SJSA1 (cell line): Measurements from ENCODE around the gene TJP3. TPM values are rescaled to one million over a fixed set of nuclear protein-coding genes. Genes with fewer than 3 reads are reported as not detected.

Source experiments
- DNase-seq, 2 experiments: peaks; one replicate each; pipeline ENCODE4 v3.0.0-alpha.2; 2015 to 2020; ENCODE audit warnings: low spot score in 2 of 2, low read depth in 1 of 2
- H3K27ac ChIP-seq: fragments of 250-450 bp; sonication (Bioruptor Pico); 2 replicates; pipeline ENCODE4 v1.5.1; 2020; ENCODE audit warnings: mild to moderate bottlenecking, moderate library complexity
- H3K27me3 ChIP-seq: fragments of 250-450 bp; sonication (Bioruptor Pico); replicated peaks from 2 replicates; pipeline ENCODE4 v1.5.1; 2020; ENCODE audit warnings: mild to moderate bottlenecking, moderate library complexity
- H3K36me3 ChIP-seq: fragments of 250-450 bp; sonication (Bioruptor Pico); 2 replicates; pipeline ENCODE4 v1.5.1; 2020; ENCODE audit warnings: mild to moderate bottlenecking
- H3K4me1 ChIP-seq: fragments of 250-450 bp; sonication (Bioruptor Pico); replicated peaks from 2 replicates; pipeline ENCODE4 v1.6.1; 2021; ENCODE audit warnings: mild to moderate bottlenecking
- H3K4me3 ChIP-seq: fragments of 250-450 bp; sonication (Bioruptor Pico); 2 replicates; pipeline ENCODE4 v1.5.1; 2020; ENCODE audit warnings: mild to moderate bottlenecking
- H3K9me3 ChIP-seq: fragments of 250-450 bp; sonication (Bioruptor Pico); replicated peaks from 2 replicates; pipeline ENCODE4 v1.5.1; 2020; ENCODE audit warnings: mild to moderate bottlenecking
- total RNA-seq: library from RNA; depleted of rRNA; stranded (reverse); fragments of >200 nt; shearing (Covaris generic); gene quantifications from 2 replicates; pipeline ENCODE4 v1.2.3, GENCODE V29; 2014

Gene TJP3
- total RNA-seq, 1 experiment from 2014 or later = not detected

GRCh38 chr19:3678188-3678587, 30.0 kb upstream of the TJP3 start:
- H3K9me3 ChIP-seq = no peaks in the 10 kb centered on the region
- H3K27me3 ChIP-seq = no peaks in the 10 kb centered on the region
- H3K4me3 ChIP-seq = no peak overlapping the region
- no peak overlapping the region for H3K27ac ChIP-seq
- H3K4me1 ChIP-seq = peaks cover under 1% of the 10 kb centered on the region; the same call in 1 of the 2 replicates
- no peak for DNase-seq
- H3K36me3 ChIP-seq = no peaks in the 10 kb centered on the region

GRCh38 chr19:3679138-3679537, 29.0 kb upstream of the TJP3 start:
- no peak for DNase-seq
- Histone ChIP-seq H3K9me3 (no peaks in the 10 kb centered on the region), H3K36me3 (peaks cover 2% of the 10 kb centered on the region), H3K27ac (no peak overlapping the region), H3K27me3 (no peaks in the 10 kb centered on the region), H3K4me1 (peaks cover 3% of the 10 kb centered on the region; the same call in 1 of the 2 replicates), H3K4me3 (no peak overlapping the region)

GRCh38 chr19:3679581-3679980, 28.6 kb upstream of the TJP3 start:
- peaks cover 3% of the 10 kb centered on the region; the same call in 1 of the 2 replicates for H3K4me1 ChIP-seq
- H3K9me3 ChIP-seq = peaks cover 3% of the 10 kb centered on the region; the same call in 1 of the 2 replicates
- peaks cover 6% of the 10 kb centered on the region for H3K36me3 ChIP-seq
- no peaks in the 10 kb centered on the region for H3K27me3 ChIP-seq
- no peak overlapping the region for H3K4me3 ChIP-seq
- H3K27ac ChIP-seq = no peak overlapping the region
- no peak for DNase-seq

- Histone ChIP-seq H3K4me3 (no peak overlapping the region), H3K4me1 (peaks cover 3% of the 10 kb centered on the region; the same call in 1 of the 2 replicates), H3K27ac (no peak overlapping the region), H3K36me3 (peaks cover 9% of the 10 kb centered on the region), H3K9me3 (peaks cover 4% of the 10 kb centered on the region; the same call in 1 of the 2 replicates), H3K27me3 (no peaks in the 10 kb centered on the region)
- DNase-seq = no peak
Measured at GRCh38 chr19:3680939-3681338, 27.2 kb upstream of the TJP3 start.

DNA sequence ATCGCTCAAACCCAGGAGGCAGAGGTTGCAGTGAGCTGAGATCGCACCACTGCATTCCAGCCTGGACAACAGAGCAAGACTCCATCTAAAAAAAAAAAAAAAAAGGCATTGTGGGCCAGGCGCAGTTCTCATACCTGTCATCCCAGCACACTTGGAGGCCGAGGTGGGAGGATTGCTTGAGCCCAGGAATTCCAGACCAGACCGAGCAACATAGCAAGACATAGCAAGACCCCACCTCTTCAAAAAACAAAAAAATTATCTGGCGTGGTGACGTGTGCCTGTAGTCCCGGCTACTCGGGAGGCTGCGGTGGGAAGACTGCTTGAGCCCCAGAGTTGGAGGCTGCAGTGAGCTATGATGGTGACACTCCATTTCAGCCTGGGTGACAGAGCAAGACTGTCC, 25.9 kb upstream of the TJP3 start:
- Histone ChIP-seq H3K27me3 (no peaks in the 10 kb centered on the region), H3K36me3 (peaks cover 9% of the 10 kb centered on the region), H3K27ac (no peak overlapping the region), H3K4me3 (no peak overlapping the region), H3K9me3 (peaks cover 4% of the 10 kb centered on the region; the same call in 1 of the 2 replicates), H3K4me1 (peaks cover 3% of the 10 kb centered on the region; the same call in 1 of the 2 replicates)
- no peak for DNase-seq

DNA sequence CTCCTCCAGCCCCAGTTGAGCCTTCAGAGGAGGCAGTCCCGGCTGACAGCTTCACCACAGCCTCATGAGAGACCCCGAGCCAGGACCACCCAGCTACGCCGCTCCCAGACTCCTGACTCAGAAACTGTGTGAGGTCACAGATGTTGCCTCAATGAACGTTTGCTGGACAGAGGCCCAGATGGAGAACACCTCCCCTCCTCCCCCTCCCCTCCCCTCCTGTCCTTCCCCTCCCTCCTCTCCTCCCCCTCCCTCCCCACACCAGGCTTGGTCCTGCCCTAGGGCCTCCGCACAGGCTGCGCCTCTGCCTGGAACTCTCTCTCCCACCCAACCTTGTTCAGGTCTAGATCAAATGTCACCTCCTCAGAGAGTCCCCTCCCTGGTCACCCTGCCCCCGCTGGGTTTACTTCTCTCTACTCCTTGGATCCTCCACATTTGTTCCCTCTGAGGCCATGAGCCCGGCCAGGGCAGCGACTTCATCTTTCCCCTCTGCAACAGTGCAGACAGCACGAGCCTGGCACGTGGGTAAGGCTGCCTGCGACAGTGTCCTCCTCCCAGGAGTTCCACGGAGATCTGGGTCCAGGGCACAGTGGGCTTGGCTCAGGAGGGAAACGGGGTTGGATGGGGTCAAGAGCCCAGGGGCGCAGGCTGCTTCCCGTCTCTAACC, 25.3 kb upstream of the TJP3 start:
- Histone ChIP-seq H3K27me3 (no peaks in the 10 kb centered on the region), H3K27ac (no peak overlapping the region), H3K36me3 (peaks cover 9% of the 10 kb centered on the region), H3K4me3 (no peak overlapping the region), H3K4me1 (peaks cover 3% of the 10 kb centered on the region; the same call in 1 of the 2 replicates), H3K9me3 (peaks cover 4% of the 10 kb centered on the region; the same call in 1 of the 2 replicates)
- DNase-seq = no peak

- Histone ChIP-seq H3K36me3 (peaks cover 9% of the 10 kb centered on the region), H3K27ac (no peak overlapping the region), H3K4me1 (peaks cover 3% of the 10 kb centered on the region; the same call in 1 of the 2 replicates), H3K27me3 (no peaks in the 10 kb centered on the region), H3K9me3 (peaks cover 4% of the 10 kb centered on the region; the same call in 1 of the 2 replicates), H3K4me3 (no peak overlapping the region)
- DNase-seq = no peak
Measured at GRCh38 chr19:3683405-3684053, 24.7 kb upstream of the TJP3 start.

DNA sequence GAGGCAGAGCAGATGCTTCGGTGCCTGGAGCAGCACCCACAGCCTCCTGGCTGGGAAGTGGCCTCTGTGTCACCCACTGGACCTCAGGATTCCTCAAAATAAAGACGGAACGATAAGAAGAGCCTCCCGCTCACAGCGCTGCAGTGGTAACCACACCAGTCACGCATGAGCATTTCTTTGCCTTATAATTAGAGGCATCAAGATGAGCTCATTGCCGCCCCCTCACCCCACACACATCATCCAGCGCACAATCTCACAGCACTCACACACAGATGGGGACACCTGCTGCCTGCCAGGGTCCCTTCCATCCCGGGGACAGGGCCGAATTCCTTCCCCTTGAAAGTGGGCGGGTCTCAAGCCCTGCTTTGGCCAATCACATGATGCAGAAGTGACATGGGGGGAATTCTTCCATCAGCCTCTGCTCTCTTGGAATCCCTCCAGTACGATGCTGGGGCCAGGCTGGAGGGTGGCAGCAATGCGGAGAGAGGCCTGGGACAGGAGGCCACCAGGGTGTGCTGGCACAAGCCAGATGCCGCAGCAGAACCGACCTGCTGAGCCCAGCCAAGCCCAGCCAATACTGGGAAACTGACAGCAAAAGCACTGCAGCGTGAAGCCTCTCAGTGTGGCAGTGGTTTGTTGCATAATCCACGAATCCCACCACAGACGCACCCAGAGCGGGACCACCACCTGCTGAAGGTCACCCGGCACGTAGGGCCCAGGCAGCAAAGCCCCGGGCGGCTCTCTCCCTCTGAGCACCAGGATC, 23.9 kb upstream of the TJP3 start:
- Histone ChIP-seq H3K4me3 (no peak overlapping the region), H3K27ac (no peak overlapping the region), H3K4me1 (peaks cover 3% of the 10 kb centered on the region; the same call in 1 of the 2 replicates), H3K9me3 (peaks cover 4% of the 10 kb centered on the region; the same call in 1 of the 2 replicates), H3K36me3 (peaks cover 9% of the 10 kb centered on the region), H3K27me3 (no peaks in the 10 kb centered on the region)
- no peak for DNase-seq

- Histone ChIP-seq H3K9me3 (peaks cover 4% of the 10 kb centered on the region; the same call in 1 of the 2 replicates), H3K36me3 (peaks cover 9% of the 10 kb centered on the region), H3K4me3 (no peak overlapping the region), H3K4me1 (peaks cover 3% of the 10 kb centered on the region; the same call in 1 of the 2 replicates), H3K27me3 (no peaks in the 10 kb centered on the region), H3K27ac (no peak overlapping the region)
- no peak for DNase-seq
Measured at GRCh38 chr19:3684817-3685410, 23.3 kb upstream of the TJP3 start.

- Histone ChIP-seq H3K27me3 (no peaks in the 10 kb centered on the region), H3K9me3 (peaks cover 4% of the 10 kb centered on the region; the same call in 1 of the 2 replicates)
Measured at GRCh38 chr19:3687393-3687773, 20.8 kb upstream of the TJP3 start.

GRCh38 chr19:3687774-3688706, 20.1 kb upstream of the TJP3 start:
- Histone ChIP-seq H3K4me1 (peaks cover 3% of the 10 kb centered on the region; the same call in 1 of the 2 replicates), H3K27ac (no peak overlapping the region), H3K27me3 (no peaks in the 10 kb centered on the region), H3K9me3 (peaks cover 4% of the 10 kb centered on the region; the same call in 1 of the 2 replicates), H3K36me3 (peaks cover 9% of the 10 kb centered on the region), H3K4me3 (no peak overlapping the region)
- DNase-seq = no peak

More at GRCh38 chr19:3687393-3687773, 20.8 kb upstream of the TJP3 start:
- Histone ChIP-seq H3K27ac (no peak overlapping the region), H3K4me3 (no peak overlapping the region), H3K36me3 (peaks cover 9% of the 10 kb centered on the region), H3K4me1 (peaks cover 3% of the 10 kb centered on the region; the same call in 1 of the 2 replicates)
- no peak for DNase-seq

- no peaks in the 10 kb centered on the region for H3K36me3 ChIP-seq
- H3K4me1 ChIP-seq = no peaks in the 10 kb centered on the region
- H3K27me3 ChIP-seq = no peaks in the 10 kb centered on the region
- no peaks in the 10 kb centered on the region for H3K9me3 ChIP-seq
- H3K4me3 ChIP-seq = no peak overlapping the region
- H3K27ac ChIP-seq = no peak overlapping the region
- DNase-seq = no peak
Measured at GRCh38 chr19:3690551-3691371, 17.4 kb upstream of the TJP3 start.
